HG02870 (cell line): ENCODE data around the gene CCDC32.
"Not testable (repeated sequence)": the region's sequence is repeated elsewhere in the genome, so short reads cannot be mapped to it uniquely, and the experiment has no call there.

Experiments
- ATAC-seq: cut with Tn5 transposase; IDR thresholded peaks from one replicate; pipeline ENCODE4 v1.9.1; 2021; ENCODE audit warnings: mild to moderate bottlenecking, moderate library complexity; ENCODE audit not compliant: unreplicated experiment

The CCDC32 gene

GRCh38 chr15:40564591-40565332, at the start of gene CCDC32:
Gene CCDC32, minus strand, starts transcription at chr15:40565042. Its CDS starts 2,027 bp downstream, at chr15:40563015.
- ATAC-seq, result peak; percentile 95

- no peak for ATAC-seq
These were observed 48.2 kb upstream of the CCDC32 start for GRCh38 chr15:40613080-40613479.

GRCh38 chr15:40603935-40604334, 39.1 kb upstream of the CCDC32 start:
- ATAC-seq, result no peak

GRCh38 chr15:40600956-40601355, 36.1 kb upstream of the CCDC32 start:
- ATAC-seq, result no peak

- ATAC-seq, result no peak
These were observed 33.8 kb upstream of the CCDC32 start for GRCh38 chr15:40598672-40599071.

- no peak for ATAC-seq
These were observed 33.3 kb upstream of the CCDC32 start for GRCh38 chr15:40598126-40598525.

GRCh38 chr15:40597024-40597423, 32.2 kb upstream of the CCDC32 start:
- ATAC-seq, result no peak

- ATAC-seq, result no peak
These were observed 30.9 kb upstream of the CCDC32 start for GRCh38 chr15:40595773-40596172.

- ATAC-seq, result no peak
These were observed 30.4 kb upstream of the CCDC32 start for GRCh38 chr15:40595219-40595618.

- peak; percentile 34 for ATAC-seq
These were observed 29.6 kb upstream of the CCDC32 start for GRCh38 chr15:40594429-40594836.

GRCh38 chr15:40593588-40594428, 29.0 kb upstream of the CCDC32 start, which contains the start of gene KNL1:
Gene KNL1, plus strand, starts transcription at chr15:40594249. Its CDS starts 8,683 bp downstream, at chr15:40602932.
- ATAC-seq, result peak; percentile 68

- no peak for ATAC-seq
These were observed 28.3 kb upstream of the CCDC32 start for GRCh38 chr15:40593165-40593564.

GRCh38 chr15:40591389-40591788, 26.5 kb upstream of the CCDC32 start:
- no peak for ATAC-seq

GRCh38 chr15:40590667-40591050, 25.8 kb upstream of the CCDC32 start:
- no peak for ATAC-seq

- ATAC-seq, result no peak
These were observed 19.3 kb upstream of the CCDC32 start for GRCh38 chr15:40584191-40584590.

GRCh38 chr15:40582726-40583246, 17.9 kb upstream of the CCDC32 start:
- ATAC-seq, result no peak

GRCh38 chr15:40581796-40582195, 17.0 kb upstream of the CCDC32 start:
- not testable (repeated sequence) for ATAC-seq

GRCh38 chr15:40578892-40579291, 14.1 kb upstream of the CCDC32 start:
- ATAC-seq, result no peak

GRCh38 chr15:40576914-40577313, 12.1 kb upstream of the CCDC32 start:
- ATAC-seq, result not testable (repeated sequence)

GRCh38 chr15:40575113-40575512, 10.3 kb upstream of the CCDC32 start:
- no peak for ATAC-seq

- ATAC-seq, result peak; percentile 42
These were observed 4.5 kb upstream of the CCDC32 start, which contains the start of gene RPUSD2 for GRCh38 chr15:40569129-40569953. Gene RPUSD2, plus strand, starts transcription at chr15:40569299. Its CDS starts 39 bp downstream, at chr15:40569338.
